HFFc6 (cell line): ENCODE results near the gene DHFR. TPM values are rescaled to one million over a fixed set of nuclear protein-coding genes. Genes with fewer than 3 reads are reported as not detected.

ENCODE experiments used
- DNase-seq: peaks from one replicate; pipeline ENCODE4 v3.0.0-alpha.2; 2018
- H3K27ac Mint-ChIP-seq: 2 replicates; pipeline ENCODE4 v1.8.0; 2020; ENCODE audit warnings: mild to moderate bottlenecking, mixed read lengths
- H3K27me3 Mint-ChIP-seq: 2 replicates; pipeline ENCODE4 v1.8.0; 2021; ENCODE audit warnings: mild to moderate bottlenecking, moderate library complexity, mixed read lengths; ENCODE audit not compliant: insufficient read depth
- H3K36me3 Mint-ChIP-seq: 2 replicates; pipeline ENCODE4 v1.8.0; 2021; ENCODE audit warnings: low read depth, mixed read lengths
- H3K4me1 Mint-ChIP-seq: 2 replicates; pipeline ENCODE4 v1.8.0; 2020; ENCODE audit warnings: low read depth, mixed read lengths
- H3K4me3 Mint-ChIP-seq: 2 replicates; pipeline ENCODE4 v1.8.0; 2020; ENCODE audit warnings: mild to moderate bottlenecking, moderate library complexity, mixed read lengths
- H3K9me3 Mint-ChIP-seq: 2 replicates; pipeline ENCODE4 v1.8.0; 2020; ENCODE audit warnings: mild to moderate bottlenecking, mixed read lengths
- total RNA-seq, 6 experiments: library from RNA; stranded (reverse); fragmentation: NEBNext Ultra II Directional; extraction: Animal tissue kit (Norgen Biotek cat#: 25700); gene quantifications; 2 replicates in 1 of 6; 3 replicates in 5 of 6; pipeline ENCODE4 v1.2.3, GENCODE V29; 2021
- TF ChIP-seq, protein P1 (sequence below): fragments of 200-600 bp; sonication (generic); IDR thresholded peaks from 2 replicates; pipeline ENCODE4 v1.5.0; 2021; ENCODE audit warnings: antibody characterized with exemption, mild to moderate bottlenecking

DHFR gene
- total RNA-seq, 6 experiments from 2014 or later = 22.8 to 45.3 (median 38.6) TPM

DNA sequence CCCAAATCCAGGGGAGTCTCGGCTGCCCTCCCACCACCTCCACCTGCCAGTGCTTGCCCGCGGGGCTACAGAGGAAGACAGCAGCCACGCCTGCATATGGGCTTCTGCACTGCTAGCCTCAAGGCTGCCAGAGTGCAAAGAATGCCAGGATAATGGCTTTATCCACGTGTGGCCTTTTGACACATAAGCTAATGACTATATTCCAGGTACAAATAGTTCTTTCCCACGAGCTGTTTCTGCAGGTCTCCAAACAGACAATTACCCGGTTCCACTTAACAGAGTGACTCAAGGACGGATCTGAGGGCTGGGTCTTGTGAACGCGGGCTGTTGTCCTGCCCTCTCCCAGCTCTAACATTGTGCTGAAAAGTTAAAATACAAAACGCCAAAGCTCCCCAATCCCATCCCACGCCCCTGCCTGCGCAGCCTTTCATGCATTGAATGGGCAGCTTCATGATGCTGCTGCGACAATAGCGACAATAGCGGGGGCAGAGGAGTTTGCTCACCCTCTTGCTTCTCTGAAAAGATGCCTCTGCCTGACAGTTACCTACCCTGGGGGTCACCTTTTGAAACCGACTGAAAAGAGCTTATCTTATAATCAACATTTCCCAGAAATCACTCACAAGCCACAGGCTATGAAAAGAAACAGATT is 39.4 kb downstream of the DHFR start:
- Mint-ChIP-seq H3K27ac (no peak overlapping the region), H3K36me3 (no peaks in the 10 kb centered on the region)

DNA sequence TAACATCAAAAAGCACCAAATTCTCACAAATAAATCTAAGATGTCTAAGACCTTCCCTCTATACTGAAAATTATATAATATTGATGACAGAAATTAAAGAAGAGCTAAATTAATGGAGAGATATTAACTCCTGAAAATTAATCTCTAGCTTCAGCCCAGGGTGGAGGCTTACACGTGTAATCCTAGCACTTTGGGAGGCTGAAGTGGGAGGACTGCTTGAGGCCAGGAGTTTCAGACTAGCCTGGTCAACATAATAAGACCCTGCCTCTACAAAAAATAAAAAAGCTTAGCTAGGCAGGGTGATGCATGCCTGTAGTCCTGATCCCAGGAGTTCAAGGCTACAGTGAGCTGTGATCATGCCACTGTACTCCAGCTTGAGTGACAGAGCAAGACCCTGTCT is 45.1 kb downstream of the DHFR start:
- no peak overlapping the region for H3K4me3 Mint-ChIP-seq
- no peaks in the 10 kb centered on the region for H3K9me3 Mint-ChIP-seq
- H3K36me3 Mint-ChIP-seq = no peaks in the 10 kb centered on the region
- DNase-seq = no peak
- TF ChIP-seq, protein P1, sequence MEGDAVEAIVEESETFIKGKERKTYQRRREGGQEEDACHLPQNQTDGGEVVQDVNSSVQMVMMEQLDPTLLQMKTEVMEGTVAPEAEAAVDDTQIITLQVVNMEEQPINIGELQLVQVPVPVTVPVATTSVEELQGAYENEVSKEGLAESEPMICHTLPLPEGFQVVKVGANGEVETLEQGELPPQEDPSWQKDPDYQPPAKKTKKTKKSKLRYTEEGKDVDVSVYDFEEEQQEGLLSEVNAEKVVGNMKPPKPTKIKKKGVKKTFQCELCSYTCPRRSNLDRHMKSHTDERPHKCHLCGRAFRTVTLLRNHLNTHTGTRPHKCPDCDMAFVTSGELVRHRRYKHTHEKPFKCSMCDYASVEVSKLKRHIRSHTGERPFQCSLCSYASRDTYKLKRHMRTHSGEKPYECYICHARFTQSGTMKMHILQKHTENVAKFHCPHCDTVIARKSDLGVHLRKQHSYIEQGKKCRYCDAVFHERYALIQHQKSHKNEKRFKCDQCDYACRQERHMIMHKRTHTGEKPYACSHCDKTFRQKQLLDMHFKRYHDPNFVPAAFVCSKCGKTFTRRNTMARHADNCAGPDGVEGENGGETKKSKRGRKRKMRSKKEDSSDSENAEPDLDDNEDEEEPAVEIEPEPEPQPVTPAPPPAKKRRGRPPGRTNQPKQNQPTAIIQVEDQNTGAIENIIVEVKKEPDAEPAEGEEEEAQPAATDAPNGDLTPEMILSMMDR = no peak
- no peaks in the 10 kb centered on the region for H3K4me1 Mint-ChIP-seq
- no peak overlapping the region for H3K27ac Mint-ChIP-seq
- H3K27me3 Mint-ChIP-seq = peaks cover 1% of the 10 kb centered on the region; the same call in 1 of the 2 replicates

More for the DNA sequence above, 39.4 kb downstream of the DHFR start:
- peaks cover 1% of the 10 kb centered on the region; the same call in 1 of the 2 replicates for H3K27me3 Mint-ChIP-seq
- H3K4me3 Mint-ChIP-seq = no peak overlapping the region
- DNase-seq = no peak
- no peaks in the 10 kb centered on the region for H3K9me3 Mint-ChIP-seq
- peaks cover 6% of the 10 kb centered on the region for H3K4me1 Mint-ChIP-seq
- TF ChIP-seq, protein P1 = no peak

DNA sequence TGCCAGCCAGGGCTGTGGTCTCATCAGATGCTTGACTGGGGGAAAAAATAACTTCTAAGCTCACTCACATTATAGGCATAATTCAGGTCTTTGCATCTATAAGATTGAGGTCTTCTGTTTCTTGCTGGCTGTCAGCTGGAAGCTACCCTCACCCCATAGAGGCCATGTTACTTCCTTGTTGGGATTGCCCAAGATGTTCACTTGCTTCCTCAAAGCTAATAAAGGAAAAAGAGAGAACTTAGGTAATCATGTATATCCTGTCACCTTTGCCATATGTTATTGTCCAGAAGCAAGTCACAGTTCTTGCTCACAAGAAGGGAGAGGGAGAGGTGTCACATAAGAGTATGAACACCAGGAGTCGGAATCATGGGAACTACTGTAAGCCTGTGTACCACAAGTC is 46.1 kb downstream of the DHFR start:
- Mint-ChIP-seq H3K27me3 (peaks cover 1% of the 10 kb centered on the region; the same call in 1 of the 2 replicates), H3K4me1 (no peaks in the 10 kb centered on the region), H3K9me3 (no peaks in the 10 kb centered on the region), H3K36me3 (no peaks in the 10 kb centered on the region), H3K27ac (no peak overlapping the region), H3K4me3 (no peak overlapping the region)
- TF ChIP-seq, protein P1 = no peak
- DNase-seq = no peak

DNA sequence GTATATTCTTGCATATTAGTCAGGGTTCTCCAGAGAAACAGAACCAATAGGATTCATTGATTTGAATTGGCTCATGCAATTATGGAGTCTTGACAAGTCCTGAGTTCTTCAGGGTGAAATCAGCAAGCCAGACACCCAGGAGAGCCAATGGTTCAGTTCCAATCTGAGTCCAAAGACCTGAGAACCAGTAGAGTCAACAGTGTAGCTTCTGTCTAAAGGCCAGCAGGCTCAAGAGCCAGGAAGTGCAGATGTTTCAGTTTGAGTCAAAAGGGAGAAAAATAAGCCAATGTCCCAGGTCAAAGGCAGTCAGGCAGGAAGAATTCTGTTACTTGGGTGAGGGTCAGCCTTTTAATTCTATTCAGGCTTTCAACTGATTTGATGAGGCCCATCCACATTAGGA is 47.0 kb downstream of the DHFR start:
- Mint-ChIP-seq H3K27me3 (peaks cover 3% of the 10 kb centered on the region; the same call in 1 of the 2 replicates), H3K9me3 (no peaks in the 10 kb centered on the region), H3K4me3 (no peak overlapping the region), H3K4me1 (no peaks in the 10 kb centered on the region), H3K27ac (no peak overlapping the region), H3K36me3 (no peaks in the 10 kb centered on the region)
- TF ChIP-seq, protein P1 = no peak
- DNase-seq = no peak

DNA sequence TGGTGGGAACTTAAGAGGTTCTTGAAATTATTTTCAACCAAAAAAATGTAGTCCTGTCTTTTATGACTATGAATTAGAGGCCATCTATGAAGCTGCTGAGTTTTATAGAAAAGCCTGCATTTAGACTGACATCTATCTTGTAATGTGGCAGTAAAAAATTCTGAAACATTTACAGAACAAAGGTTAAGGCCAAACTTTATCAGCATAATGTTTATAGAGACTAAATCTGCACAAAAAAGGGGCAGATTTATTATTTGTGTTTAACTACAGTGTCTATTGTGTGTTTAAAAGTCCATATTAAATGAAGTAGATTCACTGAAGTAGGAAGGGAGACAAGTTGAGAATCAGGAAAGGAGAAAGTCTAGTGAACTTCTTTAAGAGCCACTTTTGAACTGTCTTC is 47.4 kb downstream of the DHFR start:
- H3K4me1 Mint-ChIP-seq = no peaks in the 10 kb centered on the region

More for the DNA sequence above, 47.4 kb downstream of the DHFR start:
- no peak overlapping the region for H3K4me3 Mint-ChIP-seq
- TF ChIP-seq, protein P1 = no peak
- no peaks in the 10 kb centered on the region for H3K9me3 Mint-ChIP-seq
- H3K27ac Mint-ChIP-seq = no peak overlapping the region
- H3K27me3 Mint-ChIP-seq = peaks cover 3% of the 10 kb centered on the region; the same call in 1 of the 2 replicates
- H3K36me3 Mint-ChIP-seq = no peaks in the 10 kb centered on the region
- no peak for DNase-seq
